RPMI7951 (cell line): Measurements from ENCODE around the gene RNF180. TPM values are rescaled to one million over a fixed set of nuclear protein-coding genes. Genes with fewer than 3 reads are reported as not detected.
"Not testable (repeated sequence)": the region's sequence is repeated elsewhere in the genome, so short reads cannot be mapped to it uniquely, and the experiment has no call there.

Source experiments
- DNase-seq: peaks from one replicate; pipeline ENCODE4 v3.0.0-alpha.2; 2012; ENCODE audit warnings: low read depth
- total RNA-seq: library from RNA; depleted of rRNA; stranded (reverse); fragments of >200 nt; shearing (Covaris generic); gene quantifications from 2 replicates; pipeline ENCODE4 v1.2.3, GENCODE V29; 2014; rRNA removed

Gene RNF180
- total RNA-seq, 1 experiment from 2014 or later = under 0.01 TPM

GRCh38 chr5:64397552-64397951 lies 231.9 kb downstream of the RNF180 start:
- DNase-seq = no peak

GRCh38 chr5:64398735-64399134 lies 233.1 kb downstream of the RNF180 start:
- not testable (repeated sequence) for DNase-seq

- DNase-seq = not testable (repeated sequence)
These were observed 241.6 kb downstream of the RNF180 start for GRCh38 chr5:64407103-64407825.

- DNase-seq = no peak
These were observed 251.7 kb downstream of the RNF180 start for GRCh38 chr5:64417390-64417789.

- DNase-seq = no peak
These were observed 252.4 kb downstream of the RNF180 start for GRCh38 chr5:64418013-64418412.

Other genes starting within 250 kb of the RNF180 start
- gene HTR1A, start 203.4 kb upstream of the RNF180 start, total RNA-seq = not detected in 2 replicates